ENCODE data around the gene MRC2. TPM values are rescaled to one million over a fixed set of nuclear protein-coding genes. Genes with fewer than 3 reads are reported as not detected.

Gene MRC2
- total and polyA plus RNA-seq, 9 of the 15 experiments (the other 6 are each of a cell fraction or from before 2014, with no cell fraction given): 0.28 to 11.5 (median 6.6) TPM

- no TSS peak for BruUV-seq (replicated peaks)
- intact Hi-C loops (cut with micrococcal nuclease): no loop called here
- Histone ChIP-seq H3K27me3 (ENCODE audit: control insufficient read depth in 2 of 2, insufficient read depth in 2 of 2, low read length in 2 of 2) (peaks cover 22 to 30% of the 10 kb centered on the region in 2 experiments), H3K4me3 (no peak overlapping the region), H3K27ac (ENCODE audit: extremely low read depth, low read depth, low read length) (no peak overlapping the region), H4K20me1 (replicated peaks; ENCODE audit: control insufficient read depth, insufficient read depth, low read length) (no peaks in the 10 kb centered on the region), H3K9me1 (ENCODE audit: control insufficient read depth, insufficient read depth, low read length) (no peaks in the 10 kb centered on the region), H3K36me3 (ENCODE audit: control insufficient read depth, insufficient read depth, low read length) (no peaks in the 10 kb centered on the region), H2AFZ (ENCODE audit: low read depth, low read length) (no peak overlapping the region), H3K4me2 (ENCODE audit: insufficient read depth, low read length) (no peak overlapping the region), H3K79me2 (ENCODE audit: control insufficient read depth, insufficient read depth, low read length) (no peaks in the 10 kb centered on the region), H3K9ac (ENCODE audit: insufficient read depth in 1 of 2, low read depth in 2 of 2, low read length in 2 of 2) (no peak overlapping the region), H3K4me1 (replicated peaks in 1 of 2; ENCODE audit: control insufficient read depth in 2 of 2, insufficient read depth in 2 of 2, low read length in 2 of 2) (no peaks in the 10 kb centered on the region), H3K9me3 (replicated peaks; ENCODE audit: control insufficient read depth, insufficient read depth, low read depth, low read length) (no peaks in the 10 kb centered on the region)
- CTCF ChIA-PET (ENCODE audit: low intra/inter-chr PET ratio): no interaction called here
- in situ Hi-C loops (cut with MboI): no loop called here
- POLR2A ChIA-PET: no interaction called here
- ATAC-seq (no peak), FAIRE-seq (no peak), DNase-seq (ENCODE audit: extremely low read depth in 1 of 4, low spot score in 3 of 4) (no peak)
- WGBS (ENCODE audit: insufficient coverage, low coverage, missing lambda C conversion rate): 0% methylated on average over 9 of the region's 9 CpGs
- TF ChIP-seq TRIM25 (IDR thresholded peaks at IDR 0.05; ENCODE audit: borderline replicate concordance): no peak
- no peak for TF ChIP-seq ARID1B (IDR thresholded peaks at IDR 0.05)
- TF ChIP-seq SMARCC2 (IDR thresholded peaks at IDR 0.05; ENCODE audit: low read depth): no peak
- no peak for TF ChIP-seq ZNF274 (IDR thresholded peaks at IDR 0.05; ENCODE audit: borderline replicate concordance, low read depth, low read length)
- TF ChIP-seq BDP1 (IDR thresholded peaks at IDR 0.05; ENCODE audit: insufficient read depth, insufficient read length): no peak
- TF ChIP-seq HNRNPUL1 (IDR thresholded peaks at IDR 0.05; ENCODE audit: low read length): no peak
- TF ChIP-seq DIDO1 (tag; IDR thresholded peaks at IDR 0.05; ENCODE audit: low read depth): no peak
- TF ChIP-seq SAFB2 (IDR thresholded peaks at IDR 0.05; ENCODE audit: borderline replicate concordance, low read depth, low read length, severe bottlenecking): no peak
Measured at GRCh38 chr17:62738281-62738680, 110.8 kb downstream of the MRC2 start.

Measured in K562 (cell line).